HepG2 (cell line): ENCODE measurements around the gene CPPED1. TPM values are rescaled to one million over a fixed set of nuclear protein-coding genes. Genes with fewer than 3 reads are reported as not detected.

Experiments used
- ATAC-seq: fragments of 200-7000 bp; cut with Tn5 transposase; 3 replicates; pipeline ENCODE4 v1.9.1; 2020; ENCODE audit warnings: mild to moderate bottlenecking, moderate library complexity
- BruUV-seq: library from RNA; stranded (reverse); fragments of 400-500 nt; replicated peaks from 2 replicates; lab custom pipeline; 2021; lab: Mats Ljungman, UMichigan
- CTCF ChIA-PET: fragments of 300-600 bp; formaldehyde crosslinking; extraction: SDS; loops from one replicate; lab custom pipeline; 2021; ENCODE audit warnings: low total read pairs, inconsistent platforms, low intra/inter-chr PET ratio; lab: Yijun Ruan, JAX
- POLR2A ChIA-PET: fragments of 350-600 bp; sonication (Branson Sonifier 250); formaldehyde crosslinking; loops from one replicate; lab custom pipeline; 2020; ENCODE audit warnings: antibody characterized with exemption, inconsistent platforms; lab: Yijun Ruan, JAX
- DNase-seq: peaks from one replicate; pipeline ENCODE4 v3.0.0-alpha.2; 2015; ENCODE audit warnings: low spot score
- FAIRE-seq: peaks from 3 replicates; lab custom pipeline; 2011; peaks lifted over from hg19 to GRCh38; lab: Jason Lieb, UNC
- H2AFZ ChIP-seq: one replicate; pipeline ENCODE4 v1.6.1; 2011; ENCODE audit warnings: low read length, inconsistent platforms
- H3K27ac ChIP-seq: fragments of 300-600 bp; 3 replicates; pipeline ENCODE4 v1.8.0; 2011; ENCODE audit warnings: mixed run types, mild to moderate bottlenecking, mixed read lengths, low read length, inconsistent platforms; ENCODE audit not compliant: insufficient read depth; ENCODE audit errors: extremely low read length
- H3K27me3 ChIP-seq, 2 experiments: fragments of 200-600 bp in 1 of 2; 2 replicates in 1 of 2; 3 replicates in 1 of 2; pipeline versions ENCODE4 v1.6.0 to v1.8.0; 2011; ENCODE audit warnings: low read length in 2 of 2, mild to moderate bottlenecking in 2 of 2, moderate library complexity in 2 of 2, inconsistent platforms in 1 of 2; ENCODE audit not compliant: insufficient read depth in 2 of 2, control insufficient read depth in 1 of 2
- H3K36me3 ChIP-seq, 2 experiments: fragments of 200-600 bp in 1 of 2; replicated peaks in 1 of 2; 2 replicates in 1 of 2; 3 replicates in 1 of 2; pipeline versions ENCODE4 v1.5.1 to v1.8.0; 2011; ENCODE audit warnings: low read length in 2 of 2, inconsistent platforms in 1 of 2; ENCODE audit not compliant: insufficient read depth in 2 of 2, control insufficient read depth in 1 of 2
- H3K4me1 ChIP-seq: 2 replicates; pipeline ENCODE4 v1.5.1; 2012; ENCODE audit warnings: low read length, inconsistent platforms; ENCODE audit not compliant: insufficient read depth
- H3K4me2 ChIP-seq: 2 replicates; pipeline ENCODE4 v1.6.0; 2011; ENCODE audit warnings: low read depth, low read length, inconsistent platforms
- H3K4me3 ChIP-seq, 3 experiments: fragments of 200-600 bp in 1 of 3; sonication (generic), shearing (Covaris generic) in 1 of 3; replicated peaks in 1 of 3; 2 replicates each; pipeline ENCODE4 v1.5.1; 2011 to 2016; ENCODE audit warnings: low read length in 3 of 3, inconsistent platforms in 2 of 3, low read depth in 2 of 3, mild to moderate bottlenecking in 2 of 3, control low read depth in 1 of 3, mixed read lengths in 1 of 3; ENCODE audit not compliant: insufficient read depth in 1 of 3
- H3K79me2 ChIP-seq: one replicate; pipeline ENCODE4 v1.6.1; 2011; ENCODE audit warnings: low read length, inconsistent platforms; ENCODE audit not compliant: insufficient read depth
- H3K9ac ChIP-seq: 2 replicates; pipeline ENCODE4 v1.6.0; 2011; ENCODE audit warnings: mild to moderate bottlenecking, low read depth, low read length, inconsistent platforms; ENCODE audit not compliant: insufficient read depth
- H3K9me3 ChIP-seq: 2 replicates; pipeline ENCODE4 v1.5.1; 2012; ENCODE audit warnings: mild to moderate bottlenecking, low read length
- H4K20me1 ChIP-seq: 2 replicates; pipeline ENCODE4 v1.6.0; 2011; ENCODE audit warnings: inconsistent platforms, mild to moderate bottlenecking, low read length, moderate library complexity; ENCODE audit not compliant: insufficient read depth
- ARHGAP35 ChIP-seq: sonication (generic); formaldehyde crosslinking; IDR thresholded peaks from 2 replicates; pipeline ENCODE4 v1.9.0; 2022; ENCODE audit warnings: mild to moderate bottlenecking, inconsistent platforms, moderate library complexity, missing genetic modification reagents, borderline replicate concordance
- GPN1 ChIP-seq: sonication (generic); formaldehyde crosslinking; IDR thresholded peaks from 2 replicates; pipeline ENCODE4 v1.5.1; 2020; ENCODE audit warnings: missing genetic modification reagents, borderline replicate concordance
- JUNB ChIP-seq: sonication (generic); formaldehyde crosslinking; IDR thresholded peaks from 2 replicates; pipeline ENCODE4 v1.8.0; 2022; ENCODE audit warnings: missing genetic modification reagents, mild to moderate bottlenecking, borderline replicate concordance
- MIER2 ChIP-seq: IDR thresholded peaks from 2 replicates; pipeline ENCODE4 v1.6.1; 2016; ENCODE audit warnings: missing biosample characterization, missing genetic modification reagents
- MXD4 ChIP-seq: IDR thresholded peaks from 2 replicates; pipeline ENCODE4 v1.6.1; 2016; ENCODE audit warnings: mild to moderate bottlenecking, missing biosample characterization, missing genetic modification reagents
- POLR2A ChIP-seq, 2 experiments: IDR thresholded peaks; 2 replicates each; pipeline ENCODE4 v1.6.1; 2011; ENCODE audit warnings: low read depth in 2 of 2, low read length in 2 of 2, mild to moderate bottlenecking in 1 of 2, moderate library complexity in 1 of 2; ENCODE audit not compliant: insufficient read depth in 1 of 2
- THAP11 ChIP-seq: IDR thresholded peaks from 2 replicates; pipeline ENCODE4 v1.6.1; 2016; ENCODE audit warnings: missing biosample characterization, missing genetic modification reagents
- ZBTB2 ChIP-seq: sonication (generic); formaldehyde crosslinking; IDR thresholded peaks from 2 replicates; pipeline ENCODE4 v1.8.0; 2022; ENCODE audit warnings: low read depth, missing genetic modification reagents
- ZNF121 ChIP-seq: sonication (generic); formaldehyde crosslinking; IDR thresholded peaks from 2 replicates; pipeline ENCODE4 v1.5.0; 2020; ENCODE audit warnings: mild to moderate bottlenecking, missing genetic modification reagents
- ZNF253 ChIP-seq: sonication (generic); formaldehyde crosslinking; IDR thresholded peaks from 2 replicates; pipeline ENCODE4 v1.8.0; 2022; ENCODE audit warnings: mild to moderate bottlenecking, missing genetic modification reagents, borderline replicate concordance
- ZNF547 ChIP-seq: sonication (generic); formaldehyde crosslinking; IDR thresholded peaks from 2 replicates; pipeline ENCODE4 v1.5.1; 2020; ENCODE audit warnings: mild to moderate bottlenecking, missing genetic modification reagents
- ZNF550 ChIP-seq: sonication (generic); formaldehyde crosslinking; IDR thresholded peaks from 2 replicates; pipeline ENCODE4 v1.4.0; 2020; ENCODE audit warnings: mild to moderate bottlenecking, missing genetic modification reagents, borderline replicate concordance
- ZNF567 ChIP-seq: sonication (generic); formaldehyde crosslinking; IDR thresholded peaks from 2 replicates; pipeline ENCODE4 v1.8.1; 2023; ENCODE audit warnings: mild to moderate bottlenecking, missing genetic modification reagents, borderline replicate concordance
- ZNF747 ChIP-seq: sonication (generic); formaldehyde crosslinking; IDR thresholded peaks from 2 replicates; pipeline ENCODE4 v1.8.1; 2023; ENCODE audit warnings: missing genetic modification reagents, mild to moderate bottlenecking, borderline replicate concordance
- ZSCAN25 ChIP-seq: sonication (generic); formaldehyde crosslinking; IDR thresholded peaks from 2 replicates; pipeline ENCODE4 v1.8.0; 2022; ENCODE audit warnings: mild to moderate bottlenecking, missing genetic modification reagents
- whole genome bisulfite sequencing: methylation state at CpG from one replicate; pipeline ENCODE4 v1.1.6; 2017; ENCODE audit warnings: low lambda C conversion rate; 5-methylcytosine and 5-hydroxymethylcytosine counted together
- in situ Hi-C: cut with HindIII; loops from 2 replicates; pipeline ENCODE4 v1.10.0; 2017; ENCODE audit warnings: low pct_unique_long_range_greater_than_20kb; ENCODE audit not compliant: extremely low pct_ligation_motif_present
- intact Hi-C: fragments of 100-400 bp; cut with micrococcal nuclease; formaldehyde crosslinking; loops from one replicate; pipeline ENCODE4 v1.10.0; 2022; ENCODE audit not compliant: unreplicated experiment
- polyA plus RNA-seq, 8 experiments: library from polyadenylated mRNA; depleted of rRNA in 3 of 8; stranded (reverse) in 7 of 8; unstranded in 1 of 8; fragments of >200 nt; fragmentation: Illumina TruSeq in 4 of 8; extraction: Trizol in 4 of 8; gene quantifications; 2 replicates each; pipeline versions ENCODE4 v1.2.1 to v1.2.3, GENCODE V29; 2011 to 2016; ENCODE audit warnings: low read depth in 4 of 8, missing spikeins in 1 of 8, mixed read lengths in 1 of 8; ENCODE audit not compliant: insufficient read depth in 1 of 8
- total RNA-seq, 5 experiments: library from RNA; depleted of rRNA; stranded (reverse); fragments of >200 nt; fragmentation: Illumina TruSeq; extraction: Trizol; gene quantifications; 2 replicates each; pipeline ENCODE4 v1.2.3, GENCODE V29; 2016; ENCODE audit warnings: low read depth in 1 of 5
- TF ChIP-seq, protein P1 (sequence below), 2 experiments: IDR thresholded peaks; 2 replicates each; pipeline ENCODE4 v1.6.1; 2011 to 2012; ENCODE audit warnings: low read length in 2 of 2, borderline replicate concordance in 1 of 2, low read depth in 1 of 2, mild to moderate bottlenecking in 1 of 2, moderate library complexity in 1 of 2

The CPPED1 gene
- total and polyA plus RNA-seq, 2 of the 13 experiments (the other 11 are each of a cell fraction or from before 2014, with no cell fraction given), result 66.6 to 71.3 TPM

DNA sequence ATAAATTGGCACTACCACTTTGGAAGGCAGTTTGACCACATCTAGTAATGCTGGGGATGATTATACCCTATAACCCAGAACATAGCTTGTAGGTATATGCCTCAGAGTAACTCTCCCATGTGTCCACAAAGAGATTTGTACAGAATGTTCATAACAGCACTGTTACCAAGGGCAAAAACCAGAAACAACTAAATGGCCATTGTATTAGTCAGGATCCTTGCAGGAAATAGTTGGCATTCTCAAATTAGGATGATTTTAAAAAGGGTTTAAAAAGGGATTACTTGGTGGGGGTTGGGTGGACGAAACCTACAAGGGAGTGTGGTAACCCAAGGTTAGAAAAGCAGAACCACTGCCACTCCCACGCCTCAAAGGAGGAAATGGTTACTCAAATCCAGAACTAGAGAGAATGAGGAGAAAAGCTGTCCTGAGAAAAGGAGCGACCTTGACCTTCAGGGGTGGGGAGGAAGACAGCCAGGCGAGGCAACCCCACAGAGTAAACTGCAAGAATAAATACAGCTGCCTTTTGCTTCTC lies 2.1 kb downstream of the CPPED1 start (continued):
- TF ChIP-seq, protein P1, sequence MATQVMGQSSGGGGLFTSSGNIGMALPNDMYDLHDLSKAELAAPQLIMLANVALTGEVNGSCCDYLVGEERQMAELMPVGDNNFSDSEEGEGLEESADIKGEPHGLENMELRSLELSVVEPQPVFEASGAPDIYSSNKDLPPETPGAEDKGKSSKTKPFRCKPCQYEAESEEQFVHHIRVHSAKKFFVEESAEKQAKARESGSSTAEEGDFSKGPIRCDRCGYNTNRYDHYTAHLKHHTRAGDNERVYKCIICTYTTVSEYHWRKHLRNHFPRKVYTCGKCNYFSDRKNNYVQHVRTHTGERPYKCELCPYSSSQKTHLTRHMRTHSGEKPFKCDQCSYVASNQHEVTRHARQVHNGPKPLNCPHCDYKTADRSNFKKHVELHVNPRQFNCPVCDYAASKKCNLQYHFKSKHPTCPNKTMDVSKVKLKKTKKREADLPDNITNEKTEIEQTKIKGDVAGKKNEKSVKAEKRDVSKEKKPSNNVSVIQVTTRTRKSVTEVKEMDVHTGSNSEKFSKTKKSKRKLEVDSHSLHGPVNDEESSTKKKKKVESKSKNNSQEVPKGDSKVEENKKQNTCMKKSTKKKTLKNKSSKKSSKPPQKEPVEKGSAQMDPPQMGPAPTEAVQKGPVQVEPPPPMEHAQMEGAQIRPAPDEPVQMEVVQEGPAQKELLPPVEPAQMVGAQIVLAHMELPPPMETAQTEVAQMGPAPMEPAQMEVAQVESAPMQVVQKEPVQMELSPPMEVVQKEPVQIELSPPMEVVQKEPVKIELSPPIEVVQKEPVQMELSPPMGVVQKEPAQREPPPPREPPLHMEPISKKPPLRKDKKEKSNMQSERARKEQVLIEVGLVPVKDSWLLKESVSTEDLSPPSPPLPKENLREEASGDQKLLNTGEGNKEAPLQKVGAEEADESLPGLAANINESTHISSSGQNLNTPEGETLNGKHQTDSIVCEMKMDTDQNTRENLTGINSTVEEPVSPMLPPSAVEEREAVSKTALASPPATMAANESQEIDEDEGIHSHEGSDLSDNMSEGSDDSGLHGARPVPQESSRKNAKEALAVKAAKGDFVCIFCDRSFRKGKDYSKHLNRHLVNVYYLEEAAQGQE (IDR thresholded peaks at IDR 0.05; ENCODE audit: borderline replicate concordance in 1 of 2, low read depth in 1 of 2, low read length in 2 of 2), result no peak
- TF ChIP-seq MXD4 (CRISPR knock-in tag) (no peak), ZNF550 (no peak), ARHGAP35 (CRISPR knock-in tag) (no peak), ZNF547 (CRISPR knock-in tag) (0 out of 2 replicates have a peak, but pooled peaks have one; percentile 37), ZSCAN25 (CRISPR knock-in tag) (0 out of 2 replicates have a peak, but pooled peaks have one; percentile 16), ZNF253 (no peak; the same call in 1 of the 2 replicates), POLR2A (IDR thresholded peaks at IDR 0.05; ENCODE audit: insufficient read depth in 1 of 2, low read depth in 2 of 2, low read length in 2 of 2) (0 out of 4 replicates have a peak, but pooled peaks of 1 of the 2 experiments have one; percentile 37)

- no peaks in the 10 kb centered on the region for H3K9me3 ChIP-seq
- H3K36me3 ChIP-seq, result peaks cover 0 to 6% of the 10 kb centered on the region in 2 experiments; a peak in 4 of 5 replicates
- peak overlapping the region; percentile 97 for H3K27ac ChIP-seq
- peaks cover 0 to 7% of the 10 kb centered on the region in 2 experiments; a peak in 1 of 5 replicates for H3K27me3 ChIP-seq
- DNase-seq, result no peak
- 0 out of 2 replicates have a peak, but pooled peaks have one; percentile 3 for TF ChIP-seq THAP11 (CRISPR knock-in tag)
- peak; percentile 74 for TF ChIP-seq ZNF121 (CRISPR knock-in tag)
- 0 out of 2 replicates have a peak, but pooled peaks have one; percentile 41 for TF ChIP-seq ZNF567
- TF ChIP-seq ZNF747, result no peak
- 0 out of 2 replicates have a peak, but pooled peaks have one; percentile 2 for TF ChIP-seq ZBTB2 (CRISPR knock-in tag)
- no peak for TF ChIP-seq GPN1 (CRISPR knock-in tag)
- TF ChIP-seq MIER2 (CRISPR knock-in tag), result no peak
- TF ChIP-seq JUNB (CRISPR knock-in tag), result 0 out of 2 replicates have a peak, but pooled peaks have one; percentile 53
- ChIA-PET CTCF (no interaction called here), POLR2A (interaction anchor here (1.1 to 3.7 kb wide), 7 partner anchors 10 to 212 kb away, joined by 3 to 18 read pairs (median 6); no protein-coding TSS in a partner anchor)
- H3K4me1 ChIP-seq, result peaks cover 64% of the 10 kb centered on the region
- no peak overlapping the region for H2AFZ ChIP-seq
- WGBS, result 91% methylated on average over 6 of the region's 6 CpGs
- H4K20me1 ChIP-seq, result peaks cover 16% of the 10 kb centered on the region
- ATAC-seq, result no peak
- no TSS peak for BruUV-seq
- intact Hi-C loops, result loop anchor here (5.0 kb wide), 1 partner anchor 229 kb away; no protein-coding TSS in a partner anchor
- FAIRE-seq, result no peak
- H3K79me2 ChIP-seq, result peaks cover 75% of the 10 kb centered on the region
- no peak overlapping the region for H3K9ac ChIP-seq
- in situ Hi-C loops, result loop anchor here (25.0 kb wide), 1 partner anchor 464 kb away; no protein-coding TSS in a partner anchor
- peak overlapping the region; percentile 99 for H3K4me2 ChIP-seq
- H3K4me3 ChIP-seq, result 0 out of 6 replicates have a peak overlapping the region, but pooled peaks of 1 of the 3 experiments have one; percentile 0
Observed at GRCh38 chr16:12800817-12801216, 2.9 kb downstream of the CPPED1 start.
